HuH-7 (cell line): ENCODE results near the gene APLP1.
"Not testable (repeated sequence)": the region's sequence is repeated elsewhere in the genome, so short reads cannot be mapped to it uniquely, and the experiment has no call there.

Experiments
- DNase-seq: peaks from one replicate; pipeline ENCODE4 v3.0.0; 2011; ENCODE audit warnings: low spot score

The APLP1 gene

DNA sequence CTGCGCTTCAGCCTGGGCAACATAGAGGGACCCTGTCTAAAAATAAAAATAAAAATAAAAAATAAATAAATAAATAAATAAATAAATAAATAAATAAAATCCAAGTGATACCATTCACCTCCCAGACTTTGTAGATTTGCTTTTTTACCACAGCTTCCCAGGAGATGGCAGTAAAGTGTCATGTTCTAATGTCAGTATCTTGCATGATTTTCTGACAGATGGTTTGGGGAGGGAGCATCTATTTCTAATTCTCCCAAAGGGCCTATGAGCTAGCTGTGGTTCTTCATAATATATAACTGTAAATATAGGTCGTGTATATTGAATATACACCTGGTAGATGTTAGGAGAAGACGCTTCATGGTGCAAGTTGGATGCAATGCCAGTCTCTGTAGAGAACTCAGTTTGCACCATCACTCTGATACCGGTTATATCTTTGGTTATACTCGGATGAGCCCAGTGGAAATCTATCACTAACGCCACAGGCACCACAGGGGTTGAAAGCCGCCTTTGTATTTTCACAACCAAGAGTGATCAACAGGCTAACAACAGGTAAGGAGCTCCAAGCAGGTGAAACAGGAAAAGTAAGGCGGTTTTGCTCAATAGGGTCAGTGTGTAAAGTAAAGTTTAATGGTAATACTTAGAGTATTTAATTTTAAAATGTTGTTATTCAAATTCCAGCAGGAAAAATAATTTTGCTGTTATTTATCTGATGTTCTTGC lies 13.9 kb downstream of the APLP1 start:
- peak; percentile 77 for DNase-seq

DNA sequence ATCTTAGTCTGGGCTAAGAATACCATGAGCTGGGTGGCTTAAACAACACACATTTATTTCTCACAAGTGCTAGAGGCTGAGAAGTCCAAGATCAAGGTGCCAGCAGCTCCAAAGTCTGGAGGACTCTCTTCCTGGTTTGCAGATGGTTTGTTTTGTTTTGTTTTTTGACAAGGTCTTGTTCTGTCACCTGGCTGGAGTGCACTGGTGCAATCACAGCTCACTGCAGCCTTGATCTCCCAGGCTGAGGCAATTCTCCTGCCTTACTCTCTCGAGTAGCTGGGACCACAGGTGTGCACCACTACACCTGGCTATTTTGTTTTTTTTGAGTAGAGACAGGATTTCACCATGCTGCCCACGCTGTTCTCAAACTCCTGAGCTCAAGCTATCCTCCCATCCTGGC lies 15.5 kb downstream of the APLP1 start:
- DNase-seq, result no peak

GRCh38 chr19:35885225-35885738 lies 16.9 kb downstream of the APLP1 start:
- no peak for DNase-seq

DNA sequence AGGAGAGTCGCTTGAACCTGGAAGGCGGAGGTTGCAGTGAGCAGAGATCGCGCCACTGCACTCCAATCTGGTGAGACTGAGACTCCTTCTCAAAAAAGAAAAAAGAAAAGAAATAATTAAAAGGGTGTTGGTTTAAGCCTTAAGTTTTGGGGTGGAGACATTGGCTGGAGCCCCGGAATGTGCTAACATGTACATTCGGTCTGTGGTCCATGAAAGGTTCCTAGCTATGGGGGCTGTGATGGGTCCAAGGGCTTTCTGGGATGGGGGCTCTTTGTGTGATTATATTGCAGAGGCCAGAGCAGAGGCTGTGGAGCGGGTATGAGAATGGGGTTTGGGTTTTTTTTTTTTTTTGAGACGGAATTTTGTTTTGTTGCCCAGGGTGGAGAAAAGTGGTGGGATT lies 17.5 kb downstream of the APLP1 start:
- DNase-seq, result no peak

DNA sequence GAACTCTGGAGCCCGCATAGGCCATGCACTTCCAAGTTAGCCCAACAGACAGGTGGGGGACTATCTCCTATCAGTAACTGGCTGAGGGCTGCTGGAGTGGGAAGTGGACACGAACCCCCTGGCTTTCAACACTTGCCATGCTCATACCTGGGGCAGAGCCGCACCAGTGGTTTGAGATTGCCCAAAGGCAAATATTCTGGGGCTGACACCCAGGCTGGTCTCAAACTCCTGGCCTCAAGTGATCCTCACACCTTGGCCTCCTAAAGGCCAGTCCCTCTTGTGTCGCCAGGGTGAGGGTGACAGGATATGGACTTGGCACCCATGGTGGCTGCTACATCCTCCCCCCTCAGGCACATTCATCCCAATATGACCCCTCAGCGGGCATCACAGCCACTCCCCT lies 18.8 kb downstream of the APLP1 start:
- DNase-seq, result no peak

GRCh38 chr19:35888398-35888797 lies 20.0 kb downstream of the APLP1 start:
- DNase-seq, result no peak

DNA sequence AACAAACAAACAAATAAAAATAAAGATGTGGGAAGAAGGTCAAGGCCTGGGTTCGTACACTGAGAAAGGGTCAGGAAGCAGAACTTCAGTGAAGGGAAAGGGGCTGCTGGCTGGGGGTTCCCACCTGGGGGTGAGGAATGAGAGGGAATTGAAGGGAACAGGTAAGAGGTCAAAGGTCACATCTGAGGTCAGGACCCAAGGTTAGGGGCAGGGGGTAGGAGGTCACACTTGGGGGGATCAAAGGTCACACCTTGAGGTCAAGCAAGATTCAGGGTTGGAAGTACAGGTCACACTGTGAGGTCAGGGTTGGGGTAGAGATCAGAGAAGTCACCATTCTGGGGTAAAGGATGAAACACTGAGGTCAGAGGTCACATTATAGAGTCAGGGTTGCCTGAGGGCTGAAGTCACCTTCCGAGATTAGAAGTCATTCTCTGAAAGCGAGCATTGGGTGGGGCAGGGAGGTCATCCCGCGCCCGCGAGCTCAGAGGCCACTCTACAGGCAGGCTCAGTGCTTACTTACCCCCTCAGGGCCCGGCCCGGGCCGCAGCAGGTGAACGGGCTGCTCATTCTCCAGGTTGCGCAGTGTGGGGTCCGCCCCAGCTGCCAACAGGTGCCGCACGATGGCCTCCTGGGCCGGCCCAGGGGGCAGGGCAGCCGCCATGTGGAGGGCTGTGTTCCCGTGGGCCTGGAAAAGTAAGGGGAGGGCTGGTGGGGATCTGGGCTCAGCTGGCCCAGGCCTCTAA lies 21.2 kb downstream of the APLP1 start:
- no peak for DNase-seq

DNA sequence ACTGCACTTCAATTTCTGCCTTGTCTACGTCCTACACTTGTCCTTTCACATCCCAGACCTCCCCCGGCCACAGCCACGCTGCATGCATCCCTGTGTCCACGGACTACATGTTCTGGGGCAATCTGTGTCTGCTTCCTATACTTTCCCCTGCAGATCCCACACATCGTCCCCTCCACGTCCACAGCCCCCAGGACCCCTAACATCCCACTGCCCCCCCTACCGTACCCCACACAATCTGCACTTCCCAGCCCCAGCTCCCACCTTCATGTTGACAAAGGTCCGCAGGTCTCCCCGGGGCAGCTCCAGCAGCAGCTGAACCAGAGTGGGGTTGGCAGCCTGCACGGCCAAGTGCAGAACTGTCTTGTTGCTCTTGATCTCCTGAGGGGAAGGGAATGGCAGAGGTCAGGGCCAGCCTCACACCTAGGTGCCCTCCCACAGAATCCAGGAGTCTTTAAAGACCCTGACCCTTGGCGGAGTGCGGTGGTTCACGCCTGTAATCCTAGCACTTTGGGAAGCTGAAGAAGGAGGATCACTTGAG lies 21.8 kb downstream of the APLP1 start:
- DNase-seq, result no peak

DNA sequence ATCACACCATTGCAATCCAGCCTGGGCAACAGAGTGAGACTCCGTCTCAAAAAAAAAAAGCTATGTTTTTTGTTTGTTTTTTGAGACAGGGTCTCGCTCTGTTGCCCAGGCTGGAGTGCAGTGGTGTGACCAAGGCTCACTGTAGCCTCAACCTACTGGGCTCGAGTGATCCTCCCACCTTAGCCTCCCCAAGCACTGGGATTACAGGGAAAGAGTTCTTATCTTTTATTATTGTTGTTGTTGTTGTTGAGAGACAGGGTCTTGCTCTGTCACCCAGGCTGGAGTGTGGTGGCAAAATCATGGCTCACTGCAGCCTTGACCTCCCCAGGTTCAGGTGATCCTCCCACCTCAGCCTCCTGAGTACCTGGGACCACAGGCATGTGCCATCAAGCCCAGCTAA lies 23.4 kb downstream of the APLP1 start:
- not testable (repeated sequence) for DNase-seq

- DNase-seq, result no peak
These were observed 26.0 kb downstream of the APLP1 start for GRCh38 chr19:35894342-35894741.

GRCh38 chr19:35895911-35896642 lies 27.7 kb downstream of the APLP1 start:
- DNase-seq, result no peak

DNA sequence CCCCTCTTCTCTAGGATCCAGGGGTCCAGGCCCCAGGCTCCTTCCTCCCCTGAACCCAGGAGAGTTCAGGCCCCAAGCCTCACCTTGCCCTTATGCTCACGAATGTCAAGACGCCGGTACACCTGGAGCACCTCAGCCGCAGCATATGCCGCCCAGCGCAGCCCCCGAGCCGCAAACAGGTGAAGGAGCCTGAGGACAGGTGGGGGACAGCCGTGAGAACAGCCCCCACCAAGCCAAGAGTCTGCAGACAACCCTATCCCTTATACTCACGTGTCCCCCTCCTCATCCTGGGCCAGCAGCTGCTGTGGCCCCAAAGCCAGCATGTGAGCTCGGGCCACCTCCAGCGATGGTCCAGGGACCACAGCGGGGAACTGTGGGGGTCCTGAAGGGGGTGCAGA lies 28.3 kb downstream of the APLP1 start:
- no peak for DNase-seq

DNA sequence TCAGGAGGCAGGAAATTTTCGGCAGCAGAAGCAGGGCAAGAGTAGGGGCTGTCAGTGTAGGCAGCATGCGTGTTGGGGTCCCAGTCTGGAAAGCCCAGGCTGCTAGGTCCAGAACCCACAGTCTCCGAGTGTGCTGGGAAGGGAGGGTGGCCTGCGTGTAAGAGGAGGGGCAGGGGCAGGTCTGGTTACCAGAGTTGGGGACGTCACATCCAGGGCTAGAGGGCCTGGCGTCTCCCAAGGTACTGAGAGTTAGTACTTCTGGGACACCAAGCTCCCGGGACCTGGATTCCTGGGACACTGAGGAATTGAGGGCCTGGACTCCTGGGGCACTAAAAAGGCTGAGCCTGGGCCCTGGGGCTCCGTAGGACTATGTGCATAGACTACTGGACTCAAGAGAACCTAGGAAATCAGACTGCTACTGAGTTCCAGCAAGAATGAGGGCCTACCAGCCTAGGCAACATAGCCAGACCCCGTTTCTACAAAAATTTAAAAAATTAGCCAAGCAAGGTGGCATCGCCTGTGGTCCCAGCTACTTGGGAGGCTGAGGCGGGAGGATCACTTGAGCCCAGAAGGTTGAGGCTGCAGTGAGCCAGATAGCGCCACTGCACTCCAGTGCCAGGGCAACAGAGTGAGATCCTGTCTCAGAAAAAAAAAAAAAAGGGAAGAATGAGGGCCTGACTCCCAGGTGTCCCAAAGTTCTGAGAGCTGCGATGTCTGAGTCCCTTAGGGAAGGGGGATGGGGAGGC lies 29.5 kb downstream of the APLP1 start:
- DNase-seq, result no peak

DNA sequence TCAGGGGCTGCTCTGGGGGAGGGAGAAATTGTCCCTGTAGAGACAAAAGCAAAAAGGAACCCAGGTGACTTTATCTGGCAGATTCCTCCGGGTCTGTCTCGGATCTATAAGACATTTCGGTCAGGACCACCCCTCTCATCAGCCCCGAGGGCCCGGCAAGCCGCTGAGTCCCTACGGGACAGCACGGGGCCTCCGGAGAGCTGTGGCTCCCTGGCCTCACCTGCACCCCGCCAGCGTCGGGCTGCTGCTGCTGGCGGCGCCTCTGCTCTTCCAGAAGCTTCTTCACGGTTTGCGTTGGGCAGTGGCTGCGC lies 30.1 kb downstream of the APLP1 start:
- no peak for DNase-seq

DNA sequence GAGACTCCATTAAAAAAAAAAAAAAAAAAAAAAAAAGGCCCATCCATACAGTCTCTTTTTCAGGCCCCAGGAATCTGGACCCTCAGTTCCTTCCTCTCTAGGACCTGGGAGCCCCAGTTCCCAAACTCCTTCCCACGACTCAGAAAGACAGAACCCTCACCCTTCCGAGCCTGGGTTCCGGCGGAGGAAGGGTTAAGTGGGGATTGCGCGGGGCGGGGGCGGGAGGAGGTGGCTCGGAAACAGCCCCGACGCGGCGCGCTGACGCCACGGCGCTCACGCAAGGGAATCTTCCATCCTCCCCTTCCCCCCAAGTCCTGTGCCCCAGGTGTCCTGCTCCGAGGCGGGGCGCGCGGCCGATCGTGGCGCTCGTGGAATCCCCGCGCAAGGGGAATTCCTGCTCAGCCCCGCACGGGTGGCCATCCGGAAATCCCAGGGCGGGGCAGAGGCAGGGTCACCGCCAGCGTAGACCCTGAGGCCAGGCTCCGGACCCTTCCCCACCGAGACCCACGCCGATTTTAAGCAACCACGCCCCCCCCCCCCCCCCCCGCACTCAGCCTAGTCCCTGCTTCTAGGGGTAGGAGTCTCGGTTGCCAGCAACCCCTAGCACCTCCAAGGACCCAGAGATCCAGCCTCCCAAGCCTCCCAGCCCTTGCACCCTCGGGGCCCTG lies 31.3 kb downstream of the APLP1 start:
- peak; percentile 97 for DNase-seq

DNA sequence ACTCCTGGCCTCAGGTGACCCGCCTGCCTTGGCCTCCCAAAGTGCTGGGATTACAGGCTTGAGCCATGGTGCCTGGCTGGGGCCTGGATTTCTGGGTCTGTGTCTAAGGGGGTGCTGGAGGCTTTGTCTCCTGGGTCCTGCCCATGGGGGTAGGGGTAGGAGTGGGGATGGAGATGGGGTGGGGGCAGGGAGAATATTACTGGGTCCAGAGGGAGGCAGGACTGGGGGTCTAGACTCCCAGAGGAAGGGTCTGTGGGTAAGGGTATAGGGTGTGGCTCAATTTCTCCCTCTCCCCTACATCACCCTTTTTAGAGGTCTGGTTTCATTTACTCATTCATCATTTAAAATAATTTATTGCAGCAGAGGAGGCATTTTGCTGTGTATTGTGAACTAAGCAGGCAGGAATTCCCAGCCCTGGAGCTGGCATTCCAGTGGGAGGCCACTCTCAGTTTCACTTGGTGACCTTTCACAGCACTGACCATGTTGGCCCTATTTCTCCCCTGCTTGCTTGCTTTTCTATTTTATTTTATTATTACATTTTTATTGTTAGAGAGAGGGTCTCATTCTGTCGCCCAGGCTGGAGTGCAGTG lies 32.8 kb downstream of the APLP1 start:
- DNase-seq, result no peak

- DNase-seq, result no peak
These were observed 33.7 kb downstream of the APLP1 start, which contains the start of gene HCST for GRCh38 chr19:35901854-35902661. Gene HCST, plus strand, starts transcription at chr19:35902529. Its CDS starts 65 bp downstream, at chr19:35902594.

- DNase-seq, result no peak
These were observed 34.6 kb downstream of the APLP1 start for GRCh38 chr19:35902870-35903475.

- DNase-seq, result no peak
These were observed 35.3 kb downstream of the APLP1 start for GRCh38 chr19:35903550-35904179.
